ENCODE measurements around the gene IFITM10.

- no peak for TF ChIP-seq ZNF274 (IDR thresholded peaks at IDR 0.05; ENCODE audit: low read depth, low read length)
- no peak for TF ChIP-seq YY1 (IDR thresholded peaks at IDR 0.05; ENCODE audit: insufficient read depth, insufficient read length)
Measured at GRCh38 chr11:1749395-1750351, 722 bp downstream of the IFITM10 start.
